Activated naive CD8-positive, alpha-beta T cell treated with anti-CD3 and anti-CD28 coated beads, Interleukin-2, amount 10 ng/mL, durations not matched to agents 7 days and 5 days (primary cell): Measurements from ENCODE around the gene ESPNL. TPM values are rescaled to one million over a fixed set of nuclear protein-coding genes. Genes with fewer than 3 reads are reported as not detected.
A peak's percentile ranks its signal among the peaks of the same experiment; 100 is the strongest.
"Not testable (repeated sequence)": the region's sequence is repeated elsewhere in the genome, so short reads cannot be mapped to it uniquely, and the experiment has no call there.

Experiments
- ATAC-seq: fragments of 150-1000 bp; cut with Tn5 transposase; one replicate; pipeline ENCODE4 v1.10.0; 2021; ENCODE audit warnings: low read depth, moderate library complexity
- POLR2A ChIA-PET: fragments of 350-600 bp; sonication (Branson Sonifier 250); formaldehyde crosslinking; loops from one replicate; lab custom pipeline; 2021; ENCODE audit warnings: antibody characterized with exemption; lab: Charles Lee
- DNase-seq: peaks from one replicate; pipeline ENCODE4 v3.0.0; 2021
- H3K27ac Mint-ChIP-seq: one replicate; pipeline ENCODE4 v1.8.0; 2022; ENCODE audit warnings: mild to moderate bottlenecking, mixed read lengths
- H3K27me3 Mint-ChIP-seq: one replicate; pipeline ENCODE4 v1.8.0; 2022; ENCODE audit warnings: mild to moderate bottlenecking, moderate library complexity, mixed read lengths
- H3K36me3 Mint-ChIP-seq: one replicate; pipeline ENCODE4 v1.8.0; 2021; ENCODE audit warnings: mild to moderate bottlenecking, mixed read lengths
- H3K4me1 Mint-ChIP-seq: one replicate; pipeline ENCODE4 v1.8.0; 2021; ENCODE audit warnings: mixed read lengths
- H3K4me3 Mint-ChIP-seq: one replicate; pipeline ENCODE4 v1.8.0; 2022; ENCODE audit warnings: mild to moderate bottlenecking, moderate library complexity, mixed read lengths
- H3K9me3 Mint-ChIP-seq: one replicate; pipeline ENCODE4 v1.8.0; 2021; ENCODE audit warnings: mixed read lengths
- total RNA-seq, 2 experiments: library from RNA; stranded (reverse); gene quantifications; one replicate each; pipeline ENCODE4 v1.2.3, GENCODE V29; 2021

Gene ESPNL, protein sequence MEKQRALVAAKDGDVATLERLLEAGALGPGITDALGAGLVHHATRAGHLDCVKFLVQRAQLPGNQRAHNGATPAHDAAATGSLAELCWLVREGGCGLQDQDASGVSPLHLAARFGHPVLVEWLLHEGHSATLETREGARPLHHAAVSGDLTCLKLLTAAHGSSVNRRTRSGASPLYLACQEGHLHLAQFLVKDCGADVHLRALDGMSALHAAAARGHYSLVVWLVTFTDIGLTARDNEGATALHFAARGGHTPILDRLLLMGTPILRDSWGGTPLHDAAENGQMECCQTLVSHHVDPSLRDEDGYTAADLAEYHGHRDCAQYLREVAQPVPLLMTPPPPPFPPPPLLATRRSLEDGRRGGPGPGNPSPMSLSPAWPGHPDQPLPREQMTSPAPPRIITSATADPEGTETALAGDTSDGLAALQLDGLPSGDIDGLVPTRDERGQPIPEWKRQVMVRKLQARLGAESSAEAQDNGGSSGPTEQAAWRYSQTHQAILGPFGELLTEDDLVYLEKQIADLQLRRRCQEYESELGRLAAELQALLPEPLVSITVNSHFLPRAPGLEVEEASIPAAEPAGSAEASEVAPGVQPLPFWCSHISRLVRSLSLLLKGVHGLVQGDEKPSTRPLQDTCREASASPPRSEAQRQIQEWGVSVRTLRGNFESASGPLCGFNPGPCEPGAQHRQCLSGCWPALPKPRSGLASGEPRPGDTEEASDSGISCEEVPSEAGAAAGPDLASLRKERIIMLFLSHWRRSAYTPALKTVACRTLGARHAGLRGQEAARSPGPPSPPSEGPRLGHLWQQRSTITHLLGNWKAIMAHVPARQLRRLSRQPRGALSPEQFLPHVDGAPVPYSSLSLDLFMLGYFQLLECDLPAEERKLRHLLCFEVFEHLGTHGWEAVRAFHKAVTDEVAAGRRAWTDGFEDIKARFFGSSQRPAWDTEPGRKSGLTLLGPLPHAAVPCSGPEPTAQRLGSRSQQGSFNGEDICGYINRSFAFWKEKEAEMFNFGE
- under 1 TPM; 0.09 to 0.11 TPM for total RNA-seq

DNA sequence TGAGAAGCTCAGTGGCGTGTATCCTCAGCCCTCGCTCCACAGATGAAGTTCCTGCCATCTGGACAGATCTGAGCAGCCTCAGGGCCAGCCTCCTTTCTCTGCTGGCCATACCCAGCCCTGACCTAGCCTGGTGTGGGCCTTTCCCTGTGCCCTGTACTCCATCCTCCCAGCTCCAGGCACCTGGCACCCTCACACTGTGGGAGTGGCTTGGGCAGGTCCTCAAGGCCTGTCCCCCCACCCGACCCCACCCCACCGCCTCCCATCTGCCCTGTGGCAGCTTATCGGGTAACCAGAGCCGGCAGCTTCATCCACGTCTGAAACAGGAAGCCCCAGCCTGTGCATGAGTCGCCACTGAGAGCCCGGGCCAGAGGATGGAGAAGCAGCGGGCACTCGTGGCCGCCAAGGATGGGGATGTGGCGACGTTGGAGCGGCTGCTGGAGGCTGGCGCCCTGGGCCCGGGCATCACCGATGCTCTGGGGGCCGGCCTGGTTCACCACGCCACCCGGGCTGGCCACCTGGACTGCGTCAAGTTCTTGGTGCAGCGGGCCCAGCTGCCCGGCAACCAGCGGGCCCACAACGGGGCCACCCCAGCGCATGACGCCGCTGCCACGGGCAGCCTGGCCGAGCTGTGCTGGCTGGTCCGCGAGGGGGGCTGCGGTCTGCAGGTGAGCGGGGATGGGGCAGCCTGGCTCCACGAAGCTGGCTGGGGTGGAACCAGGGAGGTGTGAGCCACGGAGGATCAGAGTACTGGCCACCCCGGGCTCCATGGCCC is at the start of gene ESPNL:
Gene ESPNL (plus strand): TSS at position 292 of the 772 bp plus-strand sequence. CDS start 80 bp downstream, at position 372.
- POLR2A ChIA-PET = no interaction called here
- DNase-seq = peak; percentile 25
- no peak for ATAC-seq
- Mint-ChIP-seq H3K36me3 (no peaks in the 10 kb centered on the region), H3K4me3 (no peak within 1 kb of the TSS), H3K27me3 (no peaks in the 10 kb centered on the region), H3K4me1 (peaks cover 2% of the 10 kb centered on the region), H3K27ac (no peak within 1 kb of the TSS), H3K9me3 (no peaks in the 10 kb centered on the region)

DNA sequence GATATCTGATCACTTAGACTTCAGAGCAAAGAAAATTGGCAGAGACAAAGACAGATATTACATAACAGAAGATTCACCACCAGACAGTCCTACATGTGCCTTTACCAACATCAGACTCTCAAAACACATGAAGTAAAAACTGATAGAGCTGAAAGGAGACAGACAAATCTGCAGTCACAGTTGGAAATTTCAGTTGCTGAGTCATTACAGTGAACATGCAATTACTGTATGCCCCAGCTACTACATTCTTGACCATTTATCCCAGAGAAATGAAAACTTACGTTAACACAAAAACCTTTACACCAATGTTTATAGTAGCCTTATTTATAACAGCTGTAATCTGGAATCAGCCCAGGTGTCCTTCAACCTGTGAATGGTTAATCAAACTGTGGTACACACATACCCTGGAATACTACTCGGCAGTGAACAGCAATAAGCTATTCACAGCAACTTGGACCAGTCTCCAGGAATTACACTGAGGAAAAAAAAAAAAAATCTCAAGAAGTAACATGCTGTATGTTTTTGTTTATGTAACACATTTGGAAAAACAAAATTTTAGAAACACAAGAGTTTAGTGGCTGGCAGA is 46.9 kb upstream of the ESPNL start:
- no peak for ATAC-seq
- peaks cover 6% of the 10 kb centered on the region for H3K4me1 Mint-ChIP-seq
- H3K36me3 Mint-ChIP-seq = peaks cover 2% of the 10 kb centered on the region
- DNase-seq = no peak
- peaks cover 3% of the 10 kb centered on the region for H3K9me3 Mint-ChIP-seq
- H3K27ac Mint-ChIP-seq = no peak overlapping the region
- H3K27me3 Mint-ChIP-seq = peaks cover 21% of the 10 kb centered on the region
- H3K4me3 Mint-ChIP-seq = no peak overlapping the region
- POLR2A ChIA-PET = no interaction called here

DNA sequence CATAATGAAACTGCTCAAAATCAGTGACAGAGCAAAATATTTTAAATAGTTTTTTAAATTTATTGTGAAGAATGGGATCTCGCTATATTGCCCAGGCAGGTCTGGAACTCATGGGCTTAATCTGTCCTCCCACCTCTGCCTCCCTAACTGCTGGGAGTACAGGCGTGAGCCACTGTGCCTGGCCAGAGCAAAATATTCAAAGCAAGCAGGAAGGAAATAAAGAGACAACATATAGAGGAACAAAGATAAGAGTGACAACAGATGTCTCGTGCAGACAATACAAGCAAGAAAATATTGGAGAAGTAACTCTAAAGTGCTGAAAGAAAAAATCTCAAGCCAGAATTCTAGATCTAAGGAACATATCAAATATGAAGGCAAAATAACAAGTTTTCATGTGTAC is 44.3 kb upstream of the ESPNL start:
- POLR2A ChIA-PET = no interaction called here
- peaks cover 21% of the 10 kb centered on the region for H3K27me3 Mint-ChIP-seq
- DNase-seq = no peak
- ATAC-seq = no peak
- no peak overlapping the region for H3K4me3 Mint-ChIP-seq
- H3K27ac Mint-ChIP-seq = no peak overlapping the region
- H3K36me3 Mint-ChIP-seq = peaks cover 10% of the 10 kb centered on the region
- H3K9me3 Mint-ChIP-seq = no peaks in the 10 kb centered on the region
- peaks cover 18% of the 10 kb centered on the region for H3K4me1 Mint-ChIP-seq

DNA sequence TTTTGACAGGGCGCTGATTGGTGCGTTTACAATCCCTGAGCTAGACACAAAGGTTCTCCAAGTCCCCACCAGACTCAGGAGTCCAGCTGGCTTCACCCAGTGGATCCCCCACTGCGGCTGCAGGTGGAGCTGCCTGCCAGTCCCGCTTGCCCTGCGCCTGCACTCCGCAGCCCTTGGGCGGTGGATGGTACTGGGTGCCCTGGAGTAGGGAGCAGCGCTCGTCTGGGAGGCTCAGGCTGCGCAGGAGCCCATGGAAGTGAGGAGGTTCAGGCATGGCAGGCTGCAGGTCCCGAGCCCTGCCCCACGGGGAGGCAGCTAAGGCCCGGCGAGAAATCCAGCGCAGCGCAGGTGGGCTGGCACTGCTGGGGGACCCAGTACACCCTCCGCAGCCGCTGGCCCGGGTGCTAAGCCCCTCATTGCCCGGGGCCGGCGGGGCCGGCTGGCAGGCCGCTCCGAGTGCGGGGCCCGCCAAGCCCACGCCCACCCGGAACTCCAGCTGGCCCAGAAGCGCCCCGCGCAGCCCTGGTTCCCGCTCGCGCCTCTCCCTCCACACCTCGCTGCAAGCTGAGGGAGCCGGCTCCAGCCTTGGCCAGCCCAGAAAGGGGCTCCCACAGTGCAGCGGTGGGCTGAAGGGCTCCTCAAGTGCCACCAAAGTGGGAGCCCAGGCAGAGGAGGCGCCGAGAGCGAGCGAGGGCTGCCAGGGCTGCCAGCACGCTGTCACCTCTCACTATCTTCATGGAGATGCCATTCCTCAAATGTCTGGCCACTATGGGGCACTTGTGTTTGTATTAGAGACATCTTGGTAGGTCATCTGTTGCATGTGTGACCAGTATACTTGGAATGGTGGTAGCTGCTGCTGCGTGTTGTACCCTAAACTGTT is 42.2 kb upstream of the ESPNL start:
- Mint-ChIP-seq H3K4me1 (peaks cover 30% of the 10 kb centered on the region), H3K36me3 (peaks cover 10% of the 10 kb centered on the region), H3K27me3 (peaks cover 21% of the 10 kb centered on the region)
- POLR2A ChIA-PET = interaction anchor here (1.0 kb wide), 1 partner anchor 10 kb away, joined by 3 read pairs; no protein-coding TSS in a partner anchor
- not testable (repeated sequence) for H3K4me3 Mint-ChIP-seq, H3K9me3 Mint-ChIP-seq, H3K27ac Mint-ChIP-seq, ATAC-seq, DNase-seq

DNA sequence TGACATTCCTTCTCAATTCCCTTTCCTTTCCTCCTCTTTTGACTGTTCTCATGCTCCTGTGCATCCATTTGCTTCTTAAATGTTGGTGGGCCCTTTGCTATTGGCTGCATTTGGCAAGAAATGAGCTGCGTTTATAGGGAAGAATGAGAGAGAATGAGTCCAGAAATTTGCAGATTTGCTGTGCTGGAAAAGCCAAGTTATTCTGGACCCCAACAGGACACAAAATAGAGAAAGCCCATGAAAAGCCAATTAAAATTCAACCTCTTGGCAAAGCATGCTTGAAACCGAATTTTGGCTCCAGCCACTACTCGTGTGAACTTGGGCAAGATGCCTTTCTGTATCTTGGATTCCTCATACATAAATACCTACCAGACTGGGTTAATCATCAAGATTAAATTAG is 40.6 kb upstream of the ESPNL start:
- Mint-ChIP-seq H3K9me3 (no peaks in the 10 kb centered on the region), H3K27me3 (peaks cover 16% of the 10 kb centered on the region), H3K4me3 (peak overlapping the region; percentile 91), H3K36me3 (peaks cover 16% of the 10 kb centered on the region), H3K27ac (peak overlapping the region; percentile 83), H3K4me1 (peaks cover 40% of the 10 kb centered on the region)
- DNase-seq = no peak
- ATAC-seq = no peak
- POLR2A ChIA-PET = interaction anchor here (1.4 to 2.1 kb wide), 2 partner anchors 143 to 229 kb away, joined by 3 to 6 read pairs; partner anchors contain the start of gene ILKAP

DNA sequence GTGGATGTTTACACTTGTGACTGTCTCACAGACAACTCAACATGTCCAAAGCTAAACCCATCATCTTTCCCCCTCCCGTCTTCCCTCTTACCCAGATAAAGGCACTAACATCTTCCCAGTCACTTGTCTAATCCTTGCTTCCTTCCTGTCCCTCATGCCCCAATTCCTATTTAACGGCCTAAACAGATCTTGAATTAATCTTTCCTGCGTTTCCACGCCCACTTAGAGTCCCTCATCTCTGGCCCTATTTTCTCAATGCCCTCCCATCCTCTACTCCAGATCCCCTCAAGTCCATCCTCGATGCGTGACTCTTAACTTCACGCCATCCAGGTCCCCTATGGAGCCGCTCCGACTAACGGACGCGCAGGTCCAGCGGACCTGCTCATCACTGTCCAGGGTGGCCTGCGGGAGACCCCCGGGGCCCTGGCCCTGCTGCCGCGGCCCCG is 40.0 kb upstream of the ESPNL start:
- Mint-ChIP-seq H3K27ac (peak overlapping the region; percentile 83), H3K9me3 (no peaks in the 10 kb centered on the region), H3K4me3 (peak overlapping the region; percentile 91), H3K27me3 (peaks cover 16% of the 10 kb centered on the region), H3K4me1 (peaks cover 40% of the 10 kb centered on the region), H3K36me3 (peaks cover 21% of the 10 kb centered on the region)
- DNase-seq (no peak), ATAC-seq (no peak)
- POLR2A ChIA-PET = interaction anchor here (0.5 to 2.1 kb wide), 7 partner anchors 9 to 378 kb away, joined by 3 to 6 read pairs (median 4); partner anchors contain the start of gene ILKAP

DNA sequence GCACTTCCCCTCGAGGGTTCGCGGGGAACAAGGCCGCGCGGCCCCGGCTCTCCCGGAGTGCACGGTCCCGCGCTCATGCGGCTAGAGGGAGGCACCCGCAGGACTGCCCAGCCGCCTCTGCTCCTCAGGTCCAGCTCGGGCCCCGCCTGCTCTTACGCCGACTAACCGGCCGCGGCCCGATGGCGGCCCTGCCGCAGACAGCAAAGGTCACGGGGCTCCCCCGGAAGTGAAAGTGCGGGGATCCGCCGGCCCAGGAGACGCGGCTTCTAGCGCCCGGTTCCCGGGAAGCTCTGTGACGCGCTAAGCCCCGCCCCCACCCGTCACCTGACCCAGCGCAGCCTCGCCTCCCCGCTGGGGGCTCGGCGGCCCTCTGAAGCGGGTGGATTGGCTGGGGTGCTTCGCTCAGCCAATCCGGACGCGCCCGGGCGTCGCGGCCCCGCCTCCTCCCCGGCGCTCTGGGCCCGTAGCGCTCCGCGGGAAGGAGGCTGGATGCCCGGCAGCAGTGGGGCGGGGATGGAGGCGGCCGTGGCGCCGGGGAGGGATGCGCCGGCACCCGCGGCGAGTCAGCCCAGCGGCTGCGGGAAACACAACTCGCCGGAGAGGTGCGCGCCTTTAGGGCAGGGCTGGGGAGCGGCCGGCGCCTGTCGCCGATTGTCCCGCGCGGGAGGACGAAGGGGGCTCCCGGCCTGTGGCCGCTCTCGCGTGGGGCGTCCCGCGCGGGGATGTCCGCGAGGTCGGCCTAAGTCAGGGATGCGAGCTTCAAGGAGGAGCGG is 39.4 kb upstream of the ESPNL start, which contains the start of gene SCLY:
Gene SCLY (plus strand): TSS at position 460 of the 773 bp plus-strand sequence. CDS start 54 bp downstream, at position 514.
- Mint-ChIP-seq H3K27me3 (peaks cover 14% of the 10 kb centered on the region), H3K4me1 (peaks cover 40% of the 10 kb centered on the region), H3K27ac (peak within 1 kb of the TSS; percentile 83), H3K36me3 (peaks cover 25% of the 10 kb centered on the region), H3K4me3 (peak within 1 kb of the TSS; percentile 91), H3K9me3 (no peaks in the 10 kb centered on the region)
- DNase-seq = peak; percentile 94
- POLR2A ChIA-PET = interaction anchor here (0.5 to 2.1 kb wide), 9 partner anchors 9 to 377 kb away, joined by 3 to 6 read pairs (median 4); partner anchors contain the start of gene ILKAP
- ATAC-seq = peak; percentile 98

DNA sequence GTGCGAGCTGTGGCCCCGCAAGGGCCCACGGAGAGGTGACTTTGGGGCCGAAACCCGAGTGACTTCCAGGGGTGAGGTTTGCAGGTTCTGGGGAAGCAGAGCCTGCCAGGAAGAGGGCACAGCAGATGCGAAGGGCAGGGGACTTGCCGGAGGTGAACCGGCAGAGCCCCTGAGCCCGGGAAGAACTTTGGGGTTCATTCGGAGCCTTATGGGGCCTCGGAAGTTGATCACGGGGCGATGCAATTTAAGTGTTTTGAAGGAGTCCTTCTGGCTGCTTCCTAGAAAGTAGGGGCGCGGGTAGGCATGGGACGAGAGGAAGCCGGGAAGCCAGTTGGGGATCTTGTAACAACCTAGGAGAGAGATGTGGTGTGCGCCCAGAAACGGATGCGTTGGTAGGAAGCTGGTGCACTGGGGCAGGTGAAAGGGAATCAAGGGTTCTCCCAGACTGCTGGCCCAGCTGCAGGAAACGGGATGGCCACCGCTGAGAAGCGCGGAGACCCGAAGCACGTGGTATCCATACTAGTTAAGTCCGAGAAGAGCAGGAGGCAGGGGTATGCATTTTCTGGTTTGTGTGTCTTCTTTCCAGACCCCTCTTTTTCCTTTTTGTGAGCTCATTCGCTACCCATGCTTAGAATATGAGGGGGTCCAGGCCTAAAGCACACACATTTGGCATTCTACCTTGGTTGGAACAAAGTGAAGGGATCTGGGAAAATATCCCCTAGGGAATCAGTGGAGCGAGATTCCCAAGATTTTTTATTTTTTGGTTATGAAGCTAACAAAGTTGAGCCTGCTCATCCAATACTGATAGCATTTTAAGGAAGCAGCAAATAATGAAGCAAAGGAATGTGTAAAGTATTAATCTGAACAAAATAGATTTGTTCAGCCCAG is 38.6 kb upstream of the ESPNL start:
- Mint-ChIP-seq H3K27ac (peak overlapping the region; percentile 76), H3K9me3 (peaks cover 5% of the 10 kb centered on the region), H3K36me3 (peaks cover 32% of the 10 kb centered on the region), H3K4me3 (peak overlapping the region; percentile 91), H3K4me1 (peaks cover 37% of the 10 kb centered on the region), H3K27me3 (peaks cover 8% of the 10 kb centered on the region)
- POLR2A ChIA-PET = interaction anchor here (0.6 to 2.1 kb wide), 9 partner anchors 8 to 159 kb away, joined by 3 to 6 read pairs (median 4); partner anchors contain the start of gene ILKAP
- no peak for DNase-seq
- peak; percentile 6 for ATAC-seq

DNA sequence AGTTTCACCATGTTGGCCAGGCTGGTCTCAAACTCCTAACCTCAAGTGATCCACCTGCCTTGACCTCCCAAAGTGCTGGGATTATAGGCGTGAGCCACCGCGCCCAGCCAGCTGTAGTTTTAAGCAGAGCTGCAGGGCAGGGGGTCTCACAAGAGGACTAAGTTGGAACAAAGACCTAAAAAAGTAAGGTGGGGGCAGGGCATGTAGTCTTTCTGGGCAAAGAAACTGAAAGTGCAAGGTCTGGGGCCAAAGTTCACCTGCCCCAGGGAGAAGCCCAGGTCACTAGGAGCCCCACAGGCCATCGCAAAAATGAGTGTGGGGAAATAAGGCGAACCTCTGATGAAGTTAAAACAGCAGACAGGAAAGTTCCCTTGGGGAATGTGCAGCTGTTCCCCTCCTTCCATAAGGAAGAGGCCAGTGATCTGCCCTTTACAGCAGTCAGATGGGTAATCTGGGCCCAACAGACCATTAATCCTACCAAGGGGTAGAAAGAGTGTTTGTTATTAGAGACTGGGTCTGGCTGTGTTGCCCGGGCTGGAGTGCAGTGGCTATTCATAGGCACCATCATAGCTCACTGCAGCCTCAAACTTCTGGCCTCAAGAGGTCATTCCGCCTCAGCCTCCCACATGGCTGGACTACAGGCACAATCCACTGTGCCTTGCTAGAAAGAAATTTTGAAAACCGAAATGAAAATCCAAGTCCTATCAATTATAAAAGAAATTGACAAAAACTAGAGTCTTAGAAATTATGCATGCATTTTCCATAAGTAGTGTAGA is 36.5 kb upstream of the ESPNL start:
- peaks cover 49% of the 10 kb centered on the region for H3K4me1 Mint-ChIP-seq
- no peak overlapping the region for H3K4me3 Mint-ChIP-seq
- peaks cover 6% of the 10 kb centered on the region for H3K9me3 Mint-ChIP-seq
- no peak overlapping the region for H3K27ac Mint-ChIP-seq
- no peak for DNase-seq
- H3K36me3 Mint-ChIP-seq = peaks cover 49% of the 10 kb centered on the region
- POLR2A ChIA-PET = no interaction called here
- H3K27me3 Mint-ChIP-seq = no peaks in the 10 kb centered on the region
- ATAC-seq = no peak
